Astrocyte of the cerebellum (primary cell): ENCODE results near the gene AIM2.
"Not testable (repeated sequence)": the region's sequence is repeated elsewhere in the genome, so short reads cannot be mapped to it uniquely, and the experiment has no call there.

Experiments used
- DNase-seq: peaks from one replicate; pipeline ENCODE4 v3.0.0-alpha.2; 2011; ENCODE audit warnings: low read depth
- H3K4me3 ChIP-seq: 2 replicates; pipeline ENCODE4 v1.5.1; 2011; ENCODE audit warnings: mild to moderate bottlenecking, low read depth, low read length, moderate library complexity
- CTCF ChIP-seq: IDR thresholded peaks from 2 replicates; pipeline ENCODE4 v1.5.1; 2012; ENCODE audit warnings: low read length, low read depth, moderate library complexity, mild to moderate bottlenecking; ENCODE audit errors: missing control alignments
- in situ Hi-C: cut with HindIII; loops from 2 replicates; pipeline ENCODE4 v1.10.0; 2017; ENCODE audit warnings: low sequenced_read_pairs

The AIM2 gene

GRCh38 chr1:159040893-159041724 lies 35.5 kb downstream of the AIM2 start:
- no peak overlapping the region for H3K4me3 ChIP-seq
- DNase-seq = no peak
- TF ChIP-seq CTCF = no peak
- in situ Hi-C loops = no loop called here

- no peak for DNase-seq
- H3K4me3 ChIP-seq = no peak overlapping the region
- in situ Hi-C loops = no loop called here
- TF ChIP-seq CTCF = no peak
Observed at GRCh38 chr1:159040206-159040605, 36.4 kb downstream of the AIM2 start.

GRCh38 chr1:159030877-159031447 lies 45.6 kb downstream of the AIM2 start:
- no peak for TF ChIP-seq CTCF
- in situ Hi-C loops = no loop called here
- no peak overlapping the region for H3K4me3 ChIP-seq
- no peak for DNase-seq

GRCh38 chr1:159030311-159030710 lies 46.3 kb downstream of the AIM2 start:
- no peak overlapping the region for H3K4me3 ChIP-seq
- TF ChIP-seq CTCF = no peak
- no peak for DNase-seq
- in situ Hi-C loops = no loop called here

GRCh38 chr1:159026841-159027240 lies 49.7 kb downstream of the AIM2 start:
- in situ Hi-C loops, DNase-seq, H3K4me3 ChIP-seq: not testable (repeated sequence)

- in situ Hi-C loops = no loop called here
- H3K4me3 ChIP-seq = no peak overlapping the region
- DNase-seq = no peak
- no peak for TF ChIP-seq CTCF
Observed at GRCh38 chr1:159025043-159025442, 51.5 kb downstream of the AIM2 start.

GRCh38 chr1:159023723-159024122 lies 52.8 kb downstream of the AIM2 start:
- no peak for DNase-seq
- in situ Hi-C loops = loop anchor here (25.0 kb wide), 1 partner anchor 1061 kb away; no protein-coding TSS in a partner anchor
- H3K4me3 ChIP-seq = no peak overlapping the region
- TF ChIP-seq CTCF = no peak
